ENCODE data around the gene HDAC4.

- TF ChIP-seq CTCF (IDR thresholded peaks at IDR 0.05; ENCODE audit: insufficient read depth, low read length) (no peak), REST (IDR thresholded peaks at IDR 0.05; ENCODE audit: insufficient replicate concordance, low read depth) (no peak), POLR2AphosphoS5 (IDR thresholded peaks at IDR 0.05; ENCODE audit: low read depth) (no peak)
These were observed 37.5 kb upstream of the HDAC4 start for GRCh38 chr2:239438368-239438767.

Data from HL-60 (cell line).